Activated naive CD4-positive, alpha-beta T cell treated with anti-CD3 and anti-CD28 coated beads, Interleukin-2, amount 10 ng/mL, durations not matched to agents 7 days and 5 days (primary cell): Measurements from ENCODE around the gene POLD2.

Experiments
- CTCF ChIA-PET: fragments of 350-600 bp; sonication (Branson Sonifier 250); formaldehyde crosslinking; loops from one replicate; lab custom pipeline; 2021; ENCODE audit warnings: antibody characterized with exemption; lab: Charles Lee
- DNase-seq: peaks from one replicate; pipeline ENCODE4 v3.0.0-alpha.2; 2020
- H3K27ac Mint-ChIP-seq: one replicate; pipeline ENCODE4 v1.8.0; 2021; ENCODE audit warnings: mild to moderate bottlenecking, moderate library complexity, mixed read lengths
- H3K27me3 Mint-ChIP-seq: one replicate; pipeline ENCODE4 v1.8.0; 2021; ENCODE audit warnings: mild to moderate bottlenecking, mixed read lengths
- H3K36me3 Mint-ChIP-seq: one replicate; pipeline ENCODE4 v1.8.0; 2021; ENCODE audit warnings: mixed read lengths
- H3K4me1 Mint-ChIP-seq: one replicate; pipeline ENCODE4 v1.8.0; 2021; ENCODE audit warnings: mixed read lengths
- H3K4me3 Mint-ChIP-seq: one replicate; pipeline ENCODE4 v1.8.0; 2021; ENCODE audit warnings: mild to moderate bottlenecking, moderate library complexity, mixed read lengths
- H3K9me3 Mint-ChIP-seq: one replicate; pipeline ENCODE4 v1.8.0; 2021; ENCODE audit warnings: mixed read lengths

Gene POLD2

GRCh38 chr7:44117801-44118429, 5.4 kb downstream of the POLD2 start:
- Mint-ChIP-seq H3K27me3 (no peaks in the 10 kb centered on the region), H3K4me1 (peaks cover 33% of the 10 kb centered on the region), H3K36me3 (peaks cover 42% of the 10 kb centered on the region), H3K9me3 (no peaks in the 10 kb centered on the region), H3K27ac (no peak overlapping the region), H3K4me3 (no peak overlapping the region)
- DNase-seq: no peak
- CTCF ChIA-PET: no interaction called here

- no peaks in the 10 kb centered on the region for H3K9me3 Mint-ChIP-seq
- H3K36me3 Mint-ChIP-seq: peaks cover 42% of the 10 kb centered on the region
- H3K27me3 Mint-ChIP-seq: no peaks in the 10 kb centered on the region
- CTCF ChIA-PET: no interaction called here
- no peak overlapping the region for H3K4me3 Mint-ChIP-seq
- no peak for DNase-seq
- H3K4me1 Mint-ChIP-seq: peaks cover 25% of the 10 kb centered on the region
- H3K27ac Mint-ChIP-seq: peak overlapping the region; percentile 37
These were observed 6.3 kb downstream of the POLD2 start for GRCh38 chr7:44116789-44117666.

DNA sequence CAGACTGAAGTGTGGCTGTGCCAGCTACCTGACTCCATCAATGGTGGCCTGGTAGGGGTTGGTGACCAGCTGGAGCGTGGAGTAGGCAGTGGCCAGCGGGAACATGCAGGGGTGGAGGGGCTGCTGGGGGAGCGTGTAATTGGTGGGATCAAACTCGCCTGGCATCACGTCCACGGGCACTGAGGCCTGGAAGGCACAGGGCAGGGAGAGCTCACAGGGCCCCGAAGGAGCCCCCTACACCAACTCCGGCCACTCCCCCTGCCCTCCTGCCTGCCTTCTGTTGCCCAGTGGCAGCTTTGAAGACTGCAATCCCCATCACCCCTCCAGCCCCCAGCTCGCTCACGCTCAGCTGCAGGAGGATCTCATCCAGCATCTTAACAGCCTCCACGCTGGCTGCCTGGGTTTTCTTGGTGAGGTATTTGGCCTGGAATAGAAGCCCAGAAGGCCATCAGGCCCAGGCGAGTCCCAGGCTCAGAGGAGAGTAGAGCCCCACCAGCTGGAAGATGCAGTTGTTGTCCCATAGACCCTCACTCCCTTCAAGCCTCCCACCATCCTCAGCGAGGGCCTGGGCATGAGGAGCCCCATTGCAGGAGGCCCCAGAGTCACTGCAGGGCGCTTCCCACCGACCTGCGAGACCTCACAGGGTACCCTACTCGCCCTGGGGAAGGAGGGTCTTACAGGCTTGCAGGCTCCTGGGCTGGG, 7.1 kb downstream of the POLD2 start:
- no peaks in the 10 kb centered on the region for H3K27me3 Mint-ChIP-seq
- no peak overlapping the region for H3K27ac Mint-ChIP-seq
- peaks cover 42% of the 10 kb centered on the region for H3K36me3 Mint-ChIP-seq
- peaks cover 17% of the 10 kb centered on the region for H3K4me1 Mint-ChIP-seq
- H3K9me3 Mint-ChIP-seq: no peaks in the 10 kb centered on the region
- CTCF ChIA-PET: no interaction called here
- no peak overlapping the region for H3K4me3 Mint-ChIP-seq
- no peak for DNase-seq

- H3K27me3 Mint-ChIP-seq: no peaks in the 10 kb centered on the region
- DNase-seq: no peak
- peak overlapping the region; percentile 49 for H3K27ac Mint-ChIP-seq
- H3K4me3 Mint-ChIP-seq: no peak overlapping the region
- CTCF ChIA-PET: no interaction called here
- H3K4me1 Mint-ChIP-seq: peaks cover 5% of the 10 kb centered on the region
- no peaks in the 10 kb centered on the region for H3K9me3 Mint-ChIP-seq
- peaks cover 28% of the 10 kb centered on the region for H3K36me3 Mint-ChIP-seq
These were observed 8.6 kb downstream of the POLD2 start for GRCh38 chr7:44114586-44115310.

- DNase-seq: no peak
- Mint-ChIP-seq H3K4me1 (no peaks in the 10 kb centered on the region), H3K27me3 (no peaks in the 10 kb centered on the region), H3K36me3 (peaks cover 19% of the 10 kb centered on the region), H3K9me3 (no peaks in the 10 kb centered on the region), H3K27ac (no peak overlapping the region), H3K4me3 (no peak overlapping the region)
- CTCF ChIA-PET: no interaction called here
These were observed 9.5 kb downstream of the POLD2 start for GRCh38 chr7:44113764-44114354.

- Mint-ChIP-seq H3K36me3 (peaks cover 15% of the 10 kb centered on the region), H3K4me3 (no peak overlapping the region), H3K27me3 (no peaks in the 10 kb centered on the region), H3K9me3 (no peaks in the 10 kb centered on the region), H3K4me1 (no peaks in the 10 kb centered on the region), H3K27ac (no peak overlapping the region)
- no peak for DNase-seq
- CTCF ChIA-PET: interaction anchor here (1.0 kb wide), 1 partner anchor 16 kb away, joined by 3 read pairs; no protein-coding TSS in a partner anchor
These were observed 10.2 kb downstream of the POLD2 start for GRCh38 chr7:44112997-44113763.

DNA sequence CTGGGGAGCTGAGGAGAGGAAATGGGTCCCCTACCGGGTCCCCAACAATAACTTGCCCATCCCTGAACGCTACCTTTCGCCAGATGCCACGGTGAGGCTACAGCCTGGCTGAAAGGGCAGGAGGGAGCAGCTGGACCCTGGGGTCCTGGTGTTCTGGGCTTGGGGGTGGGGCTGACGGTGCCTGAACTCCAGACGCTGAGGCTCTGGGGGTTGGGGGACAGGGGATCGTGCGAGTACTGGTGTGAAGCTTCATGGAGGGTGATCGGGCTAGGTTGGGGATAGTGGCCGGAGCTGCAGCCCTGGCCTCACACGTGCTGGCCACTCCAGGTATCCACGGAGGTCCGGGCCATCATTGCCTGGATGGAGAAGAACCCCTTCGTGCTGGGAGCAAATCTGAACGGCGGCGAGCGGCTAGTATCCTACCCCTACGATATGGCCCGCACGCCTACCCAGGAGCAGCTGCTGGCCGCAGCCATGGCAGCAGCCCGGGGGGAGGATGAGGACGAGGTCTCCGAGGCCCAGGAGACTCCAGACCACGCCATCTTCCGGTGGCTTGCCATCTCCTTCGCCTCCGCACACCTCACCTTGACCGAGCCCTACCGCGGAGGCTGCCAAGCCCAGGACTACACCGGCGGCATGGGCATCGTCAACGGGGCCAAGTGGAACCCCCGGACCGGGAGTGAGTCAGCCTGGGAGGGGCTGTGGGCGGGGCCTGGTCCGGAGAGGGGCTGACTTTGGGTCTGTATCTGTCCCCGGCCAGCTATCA, 10.9 kb downstream of the POLD2 start:
- no peak overlapping the region for H3K4me3 Mint-ChIP-seq
- H3K36me3 Mint-ChIP-seq: peaks cover 11% of the 10 kb centered on the region
- CTCF ChIA-PET: interaction anchor here (1.0 kb wide), 1 partner anchor 15 kb away, joined by 3 read pairs; no protein-coding TSS in a partner anchor
- no peak overlapping the region for H3K27ac Mint-ChIP-seq
- H3K27me3 Mint-ChIP-seq: no peaks in the 10 kb centered on the region
- H3K9me3 Mint-ChIP-seq: no peaks in the 10 kb centered on the region
- H3K4me1 Mint-ChIP-seq: no peaks in the 10 kb centered on the region
- no peak for DNase-seq

DNA sequence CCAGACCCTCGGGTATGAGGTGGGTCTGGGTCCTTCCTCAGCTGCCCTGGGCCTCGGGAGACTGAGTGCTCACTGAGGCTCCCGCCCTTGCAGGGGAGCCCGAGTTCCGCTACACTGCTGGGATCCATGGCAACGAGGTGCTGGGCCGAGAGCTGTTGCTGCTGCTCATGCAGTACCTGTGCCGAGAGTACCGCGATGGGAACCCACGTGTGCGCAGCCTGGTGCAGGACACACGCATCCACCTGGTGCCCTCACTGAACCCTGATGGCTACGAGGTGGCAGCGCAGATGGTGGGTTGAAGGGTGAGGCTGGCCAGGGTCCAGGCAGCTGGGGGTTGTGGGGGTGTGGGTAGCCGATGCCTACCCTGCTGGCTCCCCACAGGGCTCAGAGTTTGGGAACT, 11.6 kb downstream of the POLD2 start:
- no peak for DNase-seq
- Mint-ChIP-seq H3K9me3 (no peaks in the 10 kb centered on the region), H3K36me3 (peaks cover 8% of the 10 kb centered on the region), H3K27me3 (no peaks in the 10 kb centered on the region), H3K27ac (no peak overlapping the region), H3K4me3 (no peak overlapping the region), H3K4me1 (no peaks in the 10 kb centered on the region)
- CTCF ChIA-PET: no interaction called here

GRCh38 chr7:44110719-44111635, 12.4 kb downstream of the POLD2 start:
- Mint-ChIP-seq H3K4me1 (no peaks in the 10 kb centered on the region), H3K9me3 (no peaks in the 10 kb centered on the region), H3K27me3 (peaks cover 6% of the 10 kb centered on the region), H3K27ac (no peak overlapping the region), H3K4me3 (no peak overlapping the region), H3K36me3 (peaks cover 8% of the 10 kb centered on the region)
- CTCF ChIA-PET: no interaction called here
- DNase-seq: no peak

GRCh38 chr7:44109991-44110390, 13.4 kb downstream of the POLD2 start:
- H3K27ac Mint-ChIP-seq: no peak overlapping the region
- H3K4me1 Mint-ChIP-seq: peaks cover 3% of the 10 kb centered on the region
- H3K27me3 Mint-ChIP-seq: peaks cover 16% of the 10 kb centered on the region
- no peak overlapping the region for H3K4me3 Mint-ChIP-seq
- peaks cover 8% of the 10 kb centered on the region for H3K36me3 Mint-ChIP-seq
- DNase-seq: no peak
- CTCF ChIA-PET: interaction anchor here (1.2 kb wide), 1 partner anchor 16 kb away, joined by 3 read pairs; no protein-coding TSS in a partner anchor
- H3K9me3 Mint-ChIP-seq: no peaks in the 10 kb centered on the region

DNA sequence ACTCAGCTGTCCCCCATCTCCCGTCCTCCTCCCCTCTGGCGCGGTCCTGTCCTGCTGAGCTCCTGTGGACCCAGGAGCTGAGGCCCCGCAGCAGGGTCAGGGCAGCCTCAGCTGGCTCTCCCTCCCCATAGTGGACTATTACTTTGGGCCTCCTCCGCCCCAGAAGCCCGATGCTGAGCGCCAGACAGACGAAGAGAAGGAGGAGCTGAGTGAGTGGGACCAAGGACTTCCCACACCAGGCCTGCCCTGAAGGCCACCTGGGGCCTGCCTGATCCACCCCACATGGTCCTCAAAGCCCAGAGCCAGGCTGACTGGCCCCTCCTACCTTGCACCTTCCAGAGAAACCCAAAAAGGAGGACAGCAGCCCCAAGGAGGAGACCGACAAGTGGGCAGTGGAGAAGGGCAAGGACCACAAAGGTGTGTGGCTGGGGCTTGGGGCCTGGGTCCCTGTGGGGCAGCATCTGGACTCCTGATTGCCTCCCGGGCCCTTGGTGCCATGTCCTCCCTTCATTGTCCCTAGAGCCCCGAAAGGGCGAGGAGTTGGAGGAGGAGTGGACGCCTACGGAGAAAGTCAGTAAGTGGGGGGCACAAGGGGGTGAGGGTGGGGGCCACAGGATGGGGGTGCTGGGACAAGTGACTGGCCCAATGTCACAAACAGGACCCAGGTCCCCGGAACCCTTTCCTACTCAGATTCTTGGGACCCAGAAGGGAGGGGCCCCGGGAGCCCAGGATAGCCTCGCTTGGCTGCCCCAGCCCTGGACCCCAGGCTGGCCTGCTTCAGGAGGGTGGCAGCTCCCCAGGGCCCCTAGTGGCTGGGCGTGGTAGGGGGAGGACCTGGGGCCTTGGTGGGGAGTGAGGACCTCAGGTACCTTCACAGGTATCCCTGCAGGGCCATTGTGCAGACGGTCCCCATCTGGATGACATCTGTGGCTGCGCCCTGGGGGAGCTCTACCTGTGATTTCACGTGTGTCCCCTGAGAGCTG, 14.3 kb downstream of the POLD2 start:
- H3K27ac Mint-ChIP-seq: no peak overlapping the region
- no peak overlapping the region for H3K4me3 Mint-ChIP-seq
- CTCF ChIA-PET: interaction anchor here (1.2 kb wide), 1 partner anchor 17 kb away, joined by 3 read pairs; no protein-coding TSS in a partner anchor
- H3K4me1 Mint-ChIP-seq: peaks cover 3% of the 10 kb centered on the region
- H3K27me3 Mint-ChIP-seq: peaks cover 25% of the 10 kb centered on the region
- DNase-seq: no peak
- H3K9me3 Mint-ChIP-seq: no peaks in the 10 kb centered on the region
- H3K36me3 Mint-ChIP-seq: peaks cover 4% of the 10 kb centered on the region
